Activated T-cell treated with anti-CD3 and anti-CD28 coated beads, Interleukin-2, amount 50 U/mL, for 4 hours (primary cell): ENCODE measurements around the gene BRD7. TPM values are rescaled to one million over a fixed set of nuclear protein-coding genes. Genes with fewer than 3 reads are reported as not detected.

Experiments used
- ATAC-seq, 2 donors: fragments of 200-7000 bp; cut with Tn5 transposase; one replicate each; pipeline ENCODE4 v1.10.0; 2021
- DNase-seq: peaks from one replicate; pipeline ENCODE4 v3.0.0-alpha.2; 2020
- H3K27me3 Mint-ChIP-seq: one replicate; pipeline ENCODE4 v1.8.0; 2021; ENCODE audit warnings: low read depth, mixed read lengths
- H3K36me3 Mint-ChIP-seq: one replicate; pipeline ENCODE4 v1.8.0; 2022; ENCODE audit warnings: mixed read lengths; ENCODE audit not compliant: insufficient read depth
- H3K4me1 Mint-ChIP-seq: one replicate; pipeline ENCODE4 v1.8.0; 2021; ENCODE audit warnings: low read depth, mixed read lengths
- H3K4me3 Mint-ChIP-seq: one replicate; pipeline ENCODE4 v1.8.0; 2021; ENCODE audit warnings: mild to moderate bottlenecking, moderate library complexity, mixed read lengths
- H3K9me3 Mint-ChIP-seq: one replicate; pipeline ENCODE4 v1.8.0; 2021; ENCODE audit warnings: mixed read lengths
- total RNA-seq, 3 donors: library from RNA; stranded (reverse); gene quantifications; one replicate each; pipeline ENCODE4 v1.2.1, GENCODE V29; 2021

The BRD7 gene
- total RNA-seq, 3 donors from 2014 or later, result 87.1 to 91.1 (median 91.0) TPM

DNA sequence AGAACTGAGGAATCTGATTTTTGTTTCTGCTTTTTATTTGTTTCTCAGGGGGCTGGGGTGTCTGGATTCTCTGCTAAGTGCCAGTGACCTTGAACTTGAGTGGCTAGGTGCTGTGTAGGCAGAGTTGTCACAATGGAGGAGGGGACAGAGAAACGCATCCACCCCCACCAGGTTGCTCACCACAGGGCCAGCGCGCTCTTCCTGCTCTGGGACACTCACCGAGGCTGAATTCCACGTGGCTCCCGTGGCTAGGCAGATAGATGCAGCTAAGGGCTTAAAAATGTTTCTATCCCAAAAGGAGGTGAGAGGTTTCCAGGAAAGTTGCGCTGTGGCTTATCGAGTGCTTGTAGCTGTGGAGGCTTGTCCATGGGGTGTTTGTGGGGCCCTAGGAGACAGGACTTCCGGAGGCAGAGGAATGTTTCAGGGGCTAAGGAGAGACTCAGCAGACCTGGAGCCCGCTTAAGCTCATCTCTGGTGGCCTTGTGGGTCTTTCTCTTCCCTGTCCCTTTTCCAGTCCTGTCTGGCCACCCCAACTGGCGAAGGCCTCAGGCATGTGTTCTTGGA, 65.7 kb downstream of the BRD7 start:
- DNase-seq (peak; percentile 2), ATAC-seq (no peak)
- no peaks in the 10 kb centered on the region for H3K4me1 Mint-ChIP-seq
- H3K27me3 Mint-ChIP-seq, result no peaks in the 10 kb centered on the region
- H3K36me3 Mint-ChIP-seq, result peaks cover 15% of the 10 kb centered on the region
- H3K4me3 Mint-ChIP-seq, result no peak overlapping the region
- no peaks in the 10 kb centered on the region for H3K9me3 Mint-ChIP-seq

DNA sequence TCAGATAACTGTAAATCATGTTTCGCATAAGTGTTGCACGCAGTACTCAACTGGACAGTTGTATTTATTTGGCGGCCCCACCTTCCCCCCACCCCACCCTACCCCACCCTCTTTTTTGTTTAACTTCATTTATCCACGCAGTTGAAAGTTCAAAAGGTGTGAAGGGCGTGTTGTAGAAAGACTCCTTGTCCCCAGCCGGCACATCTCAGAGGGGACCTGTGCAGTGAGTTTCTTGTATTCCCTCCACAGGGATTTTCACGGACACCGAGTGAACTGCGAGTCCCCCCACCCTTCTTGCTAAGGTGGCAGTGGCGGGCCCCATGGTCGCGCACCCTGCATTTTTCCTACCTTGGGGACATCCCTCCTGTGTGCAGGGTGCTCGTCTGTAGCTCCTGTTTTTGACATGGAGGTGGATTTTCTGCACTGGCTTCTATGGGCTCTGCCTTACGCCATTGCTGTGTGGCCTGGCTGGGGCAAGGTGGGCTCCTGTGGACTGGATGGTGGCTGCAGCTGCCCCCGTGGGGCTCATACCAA, 66.2 kb downstream of the BRD7 start:
- no peak for DNase-seq
- Mint-ChIP-seq H3K36me3 (peaks cover 15% of the 10 kb centered on the region), H3K27me3 (no peaks in the 10 kb centered on the region), H3K9me3 (no peaks in the 10 kb centered on the region), H3K4me3 (no peak overlapping the region), H3K4me1 (no peaks in the 10 kb centered on the region)
- ATAC-seq, result no peak

DNA sequence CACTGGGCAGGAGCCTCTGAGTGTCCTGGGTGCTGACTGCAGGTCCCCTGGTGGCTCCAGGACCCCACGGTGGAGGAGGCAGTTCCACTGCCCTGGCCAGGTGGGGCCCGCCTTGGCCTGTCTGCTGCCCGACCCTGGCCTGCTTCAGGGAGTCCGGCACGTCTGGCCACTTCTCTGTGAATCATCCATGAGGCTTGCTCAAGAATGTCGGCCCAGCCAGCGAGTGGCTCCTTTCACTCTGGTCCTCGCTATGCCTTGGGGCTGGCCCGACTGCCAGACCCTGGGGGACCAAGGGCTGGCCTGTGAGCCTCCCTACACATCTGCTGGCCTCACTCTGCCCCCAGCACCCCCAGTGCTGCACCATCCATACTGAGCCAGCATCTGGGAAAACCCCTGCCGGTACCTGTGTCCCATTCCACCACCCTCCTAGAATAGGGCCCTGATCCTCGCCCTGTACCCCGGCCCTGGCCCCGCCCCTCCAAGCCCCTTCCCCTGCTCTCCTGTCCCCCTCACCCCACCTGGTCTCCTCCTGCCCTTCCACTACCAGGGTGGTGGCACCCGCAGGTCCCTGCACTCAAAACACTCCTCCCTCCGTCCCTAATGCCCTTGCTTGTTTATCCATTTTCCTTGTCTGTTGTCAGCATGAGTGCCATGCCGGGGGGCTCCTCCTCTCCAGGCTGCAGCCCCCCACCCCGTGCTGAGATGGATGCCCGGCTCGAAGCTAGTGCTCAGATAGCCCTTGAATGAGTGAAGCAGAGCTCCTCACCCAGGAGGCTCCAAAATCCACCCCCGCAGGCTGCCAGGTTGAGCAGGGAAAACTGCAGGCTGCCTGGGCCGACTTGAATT, 66.9 kb downstream of the BRD7 start:
- no peak for ATAC-seq
- peaks cover 13% of the 10 kb centered on the region for H3K36me3 Mint-ChIP-seq

DNA sequence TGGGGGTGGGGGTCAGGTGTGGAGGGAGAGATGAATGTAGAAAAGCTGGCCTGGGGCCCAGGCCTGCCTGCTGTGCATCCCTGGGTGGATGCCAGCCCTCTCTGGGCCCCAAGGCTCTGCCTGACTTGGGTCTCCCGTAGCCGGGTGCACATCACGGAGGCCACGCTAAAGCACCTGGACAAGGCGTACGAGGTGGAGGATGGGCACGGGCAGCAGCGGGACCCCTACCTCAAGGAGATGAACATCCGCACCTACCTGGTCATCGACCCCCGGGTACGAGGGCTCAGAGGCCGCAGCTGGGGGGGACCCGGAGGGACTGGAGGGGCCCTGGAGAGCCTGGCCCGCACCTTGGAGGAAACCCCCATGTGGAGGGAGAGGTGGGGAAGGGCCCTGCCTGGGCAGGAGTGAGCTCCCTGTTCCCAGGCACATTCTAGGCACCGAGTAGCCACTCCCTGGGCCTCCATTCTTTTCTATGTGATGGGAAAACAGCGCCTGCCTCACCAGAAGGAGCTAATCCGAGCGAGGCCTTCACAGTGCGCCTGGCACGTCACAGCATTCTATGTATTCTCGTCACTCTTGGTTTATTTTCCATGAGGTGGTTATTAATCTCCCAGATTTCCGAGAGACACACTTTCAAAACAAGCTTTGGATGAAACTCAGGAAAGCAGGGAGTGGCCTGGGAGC, 67.7 kb downstream of the BRD7 start:
- H3K4me1 Mint-ChIP-seq, result no peaks in the 10 kb centered on the region
- DNase-seq, result no peak
- H3K27me3 Mint-ChIP-seq, result no peaks in the 10 kb centered on the region
- peaks cover 13% of the 10 kb centered on the region for H3K36me3 Mint-ChIP-seq
- H3K9me3 Mint-ChIP-seq, result no peaks in the 10 kb centered on the region
- H3K4me3 Mint-ChIP-seq, result no peak overlapping the region
- no peak for ATAC-seq

More for the DNA sequence above, 66.9 kb downstream of the BRD7 start:
- H3K4me3 Mint-ChIP-seq, result no peak overlapping the region
- no peaks in the 10 kb centered on the region for H3K9me3 Mint-ChIP-seq
- H3K27me3 Mint-ChIP-seq, result no peaks in the 10 kb centered on the region
- no peak for DNase-seq
- no peaks in the 10 kb centered on the region for H3K4me1 Mint-ChIP-seq

DNA sequence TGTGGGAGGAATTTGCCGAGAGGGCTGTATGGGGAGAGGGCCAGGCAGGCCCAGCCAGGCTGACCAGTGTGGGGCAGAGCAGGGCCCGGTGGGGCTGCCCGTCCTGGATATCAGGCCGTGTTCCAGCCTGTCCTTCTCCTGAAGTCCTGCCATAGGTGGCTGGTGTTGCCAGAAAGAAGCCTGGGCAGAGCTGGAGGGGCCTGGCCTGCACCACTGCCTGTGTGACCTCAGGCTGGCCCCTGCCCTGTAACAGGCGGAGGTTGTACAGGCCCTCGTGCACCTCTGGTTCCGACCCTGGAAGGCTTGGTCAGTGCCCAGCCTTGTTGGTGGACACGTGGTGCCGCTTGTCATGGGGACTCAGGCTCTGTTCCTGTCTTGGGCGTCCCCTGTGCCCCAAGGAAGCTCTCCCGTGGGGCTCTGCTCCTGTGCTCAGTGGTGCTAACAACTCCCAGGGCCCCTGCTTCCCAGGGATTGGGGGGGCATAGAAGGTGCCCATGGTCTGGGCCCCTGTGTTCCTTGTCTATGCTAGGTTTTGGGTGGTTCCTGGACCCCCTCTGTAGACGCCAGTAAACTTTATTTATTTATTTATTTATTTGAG, 69.2 kb downstream of the BRD7 start:
- no peaks in the 10 kb centered on the region for H3K4me1 Mint-ChIP-seq

DNA sequence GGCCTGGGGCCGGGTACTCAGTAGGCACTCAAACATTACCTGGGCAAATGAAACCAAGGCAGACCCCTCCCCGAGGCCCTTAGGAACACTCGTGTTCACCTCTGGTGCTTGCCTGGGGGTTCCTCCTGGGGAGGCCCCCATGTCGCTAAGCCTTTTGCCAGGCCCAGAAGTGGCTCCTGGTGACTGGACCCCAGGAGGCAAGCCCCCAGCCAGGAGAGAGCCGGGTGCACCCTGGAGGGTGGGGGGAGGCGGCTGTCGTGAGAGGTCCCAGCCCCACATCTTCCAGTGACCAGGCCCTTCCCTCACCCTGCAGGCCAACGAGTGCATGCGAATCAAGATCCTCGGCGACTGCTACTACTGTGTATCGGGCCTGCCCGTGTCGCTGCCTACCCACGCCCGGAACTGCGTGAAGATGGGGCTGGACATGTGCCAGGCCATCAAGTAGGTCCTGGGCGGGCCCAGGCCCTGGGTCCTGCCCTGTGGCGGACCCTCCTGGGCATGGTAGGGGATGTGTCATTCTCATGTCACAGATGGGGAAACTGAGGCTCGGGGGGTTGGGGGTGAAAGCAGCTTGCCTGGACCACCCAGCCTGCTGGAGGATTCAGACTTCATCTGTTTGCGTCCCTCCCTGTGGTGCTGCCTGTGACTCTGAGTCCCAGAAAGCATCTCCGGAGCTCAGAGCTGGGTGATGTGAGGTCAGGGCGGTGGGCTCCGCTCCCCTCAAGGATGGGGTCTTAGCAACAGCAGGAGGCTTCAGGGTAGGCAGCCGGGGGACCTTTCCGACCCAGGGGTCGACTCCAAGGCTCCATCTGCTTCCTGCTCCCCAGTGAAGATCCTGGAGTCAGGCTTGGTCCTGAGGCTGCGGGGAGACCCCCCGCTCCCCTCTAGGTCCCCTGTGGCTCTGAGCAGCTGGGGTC, 69.9 kb downstream of the BRD7 start:
- Mint-ChIP-seq H3K9me3 (no peaks in the 10 kb centered on the region), H3K4me3 (no peak overlapping the region), H3K36me3 (peaks cover 20% of the 10 kb centered on the region), H3K27me3 (no peaks in the 10 kb centered on the region), H3K4me1 (no peaks in the 10 kb centered on the region)
- no peak for ATAC-seq
- no peak for DNase-seq

More for the DNA sequence above, 69.2 kb downstream of the BRD7 start:
- DNase-seq, result no peak
- H3K4me3 Mint-ChIP-seq, result no peak overlapping the region
- no peak for ATAC-seq
- no peaks in the 10 kb centered on the region for H3K9me3 Mint-ChIP-seq
- H3K36me3 Mint-ChIP-seq, result peaks cover 17% of the 10 kb centered on the region
- H3K27me3 Mint-ChIP-seq, result no peaks in the 10 kb centered on the region

DNA sequence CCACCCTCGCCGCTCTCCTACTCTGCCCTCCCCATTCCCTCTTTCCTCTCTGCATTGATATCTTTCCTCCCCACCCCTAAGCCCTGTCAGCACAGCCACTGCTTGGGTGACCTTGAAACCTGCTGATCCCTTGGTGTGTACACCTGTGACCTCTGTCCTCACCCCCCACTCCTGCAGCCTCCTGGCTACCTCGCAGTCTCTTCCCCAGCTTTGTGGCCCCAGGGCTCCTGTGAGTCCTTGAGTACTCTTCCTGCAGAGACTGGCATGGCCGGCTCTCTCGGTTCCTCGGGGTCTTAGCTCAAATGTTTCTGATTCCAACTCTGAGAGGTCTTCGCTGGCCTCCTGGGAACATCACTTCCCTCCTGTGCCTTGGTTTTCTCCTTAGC, 70.7 kb downstream of the BRD7 start:
- no peaks in the 10 kb centered on the region for H3K4me1 Mint-ChIP-seq
- no peak overlapping the region for H3K4me3 Mint-ChIP-seq
- DNase-seq, result no peak
- peaks cover 20% of the 10 kb centered on the region for H3K36me3 Mint-ChIP-seq
- ATAC-seq, result no peak
- H3K27me3 Mint-ChIP-seq, result no peaks in the 10 kb centered on the region
- H3K9me3 Mint-ChIP-seq, result no peaks in the 10 kb centered on the region

DNA sequence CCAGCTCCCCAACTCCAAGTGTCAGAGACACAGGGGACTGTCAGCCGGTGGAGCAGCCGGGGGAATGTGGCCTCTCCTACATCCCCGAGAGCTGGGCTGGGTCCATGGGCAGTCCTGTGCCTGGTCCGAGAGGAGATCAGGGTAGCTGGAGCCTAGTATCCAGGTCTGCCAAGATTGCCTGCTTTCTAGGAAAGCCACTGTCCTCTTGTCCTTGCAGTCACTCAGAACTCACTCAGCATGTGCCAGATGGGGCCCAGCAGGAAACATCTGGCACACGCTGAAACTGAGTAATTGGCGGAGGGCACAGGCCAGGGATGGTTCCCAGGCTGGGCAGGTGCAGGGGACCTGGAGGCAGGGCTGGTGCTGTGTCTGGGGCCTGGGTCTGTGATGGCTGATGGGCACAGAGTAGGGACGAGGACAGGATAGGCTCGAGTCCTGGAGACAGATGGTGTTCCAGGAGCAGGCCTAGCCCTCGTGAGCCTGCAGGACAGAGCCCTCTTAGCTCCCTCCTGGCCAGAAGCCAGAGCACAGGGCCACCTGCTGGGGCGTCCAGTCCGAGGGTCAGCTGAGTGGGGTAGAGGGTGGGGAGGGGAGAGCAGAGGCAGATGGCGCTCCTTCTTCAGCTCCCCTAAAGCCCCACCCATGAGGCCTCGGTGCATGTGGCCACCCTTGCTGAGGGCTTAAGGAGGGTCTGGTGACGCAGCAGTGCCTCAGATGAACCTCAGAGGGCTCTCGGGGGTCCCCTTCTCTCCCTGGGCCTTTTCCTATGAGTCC, 71.3 kb downstream of the BRD7 start:
- H3K36me3 Mint-ChIP-seq, result peaks cover 15% of the 10 kb centered on the region
- H3K27me3 Mint-ChIP-seq, result no peaks in the 10 kb centered on the region
- no peaks in the 10 kb centered on the region for H3K9me3 Mint-ChIP-seq
- no peak for ATAC-seq
- no peak for DNase-seq
- no peaks in the 10 kb centered on the region for H3K4me1 Mint-ChIP-seq
- H3K4me3 Mint-ChIP-seq, result no peak overlapping the region

DNA sequence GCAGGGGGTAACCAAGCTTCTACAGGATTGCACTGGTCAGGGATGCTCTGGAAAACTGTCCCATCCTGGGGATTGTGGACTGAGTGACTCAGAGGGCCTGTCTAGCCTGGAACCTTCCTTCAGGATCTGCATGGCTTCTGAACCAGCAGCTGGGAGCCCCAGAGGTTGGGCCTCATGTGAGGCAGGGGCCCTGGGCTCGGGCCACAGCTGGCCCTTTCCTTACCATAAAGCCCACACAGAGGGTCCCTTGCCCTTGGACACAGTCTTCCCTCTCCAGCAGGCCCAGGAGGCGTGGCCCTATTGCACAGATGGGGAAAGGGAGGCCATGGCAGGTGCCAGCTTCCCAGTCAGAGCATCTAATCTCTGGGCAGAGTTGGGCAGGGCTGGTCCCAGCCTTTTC, 72.0 kb downstream of the BRD7 start:
- Mint-ChIP-seq H3K27me3 (no peaks in the 10 kb centered on the region), H3K4me1 (no peaks in the 10 kb centered on the region), H3K9me3 (no peaks in the 10 kb centered on the region), H3K4me3 (no peak overlapping the region), H3K36me3 (peaks cover 14% of the 10 kb centered on the region)
- DNase-seq (no peak), ATAC-seq (no peak)

DNA sequence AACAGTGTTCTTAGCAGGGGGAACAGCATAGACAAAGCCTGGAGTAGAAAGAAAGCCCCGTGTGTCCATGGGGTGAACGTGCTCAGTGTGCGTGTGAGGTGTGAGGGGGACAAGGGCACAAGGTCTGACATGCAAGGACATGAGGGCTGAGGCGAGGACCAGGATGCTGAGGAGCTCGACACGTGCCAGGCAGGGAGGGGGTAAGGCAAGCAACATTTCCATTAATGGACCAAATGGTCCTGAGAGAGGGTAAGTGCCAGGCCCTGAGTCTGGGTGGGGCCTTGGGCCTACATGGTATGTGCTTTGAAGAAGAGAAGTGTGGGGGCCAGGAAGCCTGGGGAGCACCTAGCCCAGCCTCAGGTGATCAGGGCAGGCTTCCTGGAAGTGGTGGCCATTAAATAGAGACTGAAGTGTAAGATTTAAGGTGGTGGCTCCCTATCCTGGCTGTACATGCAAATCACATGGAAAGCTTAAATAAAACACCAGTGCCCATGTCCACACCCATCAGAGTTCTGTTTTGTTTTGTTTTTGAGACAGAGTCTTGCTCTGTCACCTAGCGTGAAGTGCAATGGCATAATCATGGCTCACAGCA, 73.2 kb downstream of the BRD7 start:
- Mint-ChIP-seq H3K27me3 (no peaks in the 10 kb centered on the region), H3K9me3 (no peaks in the 10 kb centered on the region), H3K4me1 (no peaks in the 10 kb centered on the region), H3K4me3 (no peak overlapping the region), H3K36me3 (peaks cover 14% of the 10 kb centered on the region)
- no peak for DNase-seq
- no peak for ATAC-seq

DNA sequence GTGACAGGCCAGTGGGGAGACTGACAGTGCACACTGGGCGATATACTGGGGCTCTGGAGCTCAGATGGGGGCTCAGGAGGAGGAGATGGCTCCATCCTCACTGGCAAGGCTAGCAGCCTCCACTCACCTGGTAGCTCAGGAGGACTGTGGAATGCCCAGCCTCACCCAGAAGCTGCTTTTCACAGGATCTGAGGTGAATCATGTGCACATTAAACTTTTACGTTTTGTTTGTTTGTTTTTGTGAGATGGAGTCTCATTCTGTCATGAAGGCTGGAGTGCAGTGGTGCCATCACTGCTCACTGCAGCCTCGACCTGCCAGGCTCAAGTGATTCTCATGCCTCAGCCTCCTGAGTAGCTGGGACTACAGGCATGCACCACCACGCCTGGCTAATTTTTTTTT, 73.8 kb downstream of the BRD7 start:
- H3K9me3 Mint-ChIP-seq, result no peaks in the 10 kb centered on the region
- H3K4me1 Mint-ChIP-seq, result no peaks in the 10 kb centered on the region
- ATAC-seq (no peak), DNase-seq (no peak)
- no peaks in the 10 kb centered on the region for H3K27me3 Mint-ChIP-seq
- no peak overlapping the region for H3K4me3 Mint-ChIP-seq
- H3K36me3 Mint-ChIP-seq, result peaks cover 14% of the 10 kb centered on the region

DNA sequence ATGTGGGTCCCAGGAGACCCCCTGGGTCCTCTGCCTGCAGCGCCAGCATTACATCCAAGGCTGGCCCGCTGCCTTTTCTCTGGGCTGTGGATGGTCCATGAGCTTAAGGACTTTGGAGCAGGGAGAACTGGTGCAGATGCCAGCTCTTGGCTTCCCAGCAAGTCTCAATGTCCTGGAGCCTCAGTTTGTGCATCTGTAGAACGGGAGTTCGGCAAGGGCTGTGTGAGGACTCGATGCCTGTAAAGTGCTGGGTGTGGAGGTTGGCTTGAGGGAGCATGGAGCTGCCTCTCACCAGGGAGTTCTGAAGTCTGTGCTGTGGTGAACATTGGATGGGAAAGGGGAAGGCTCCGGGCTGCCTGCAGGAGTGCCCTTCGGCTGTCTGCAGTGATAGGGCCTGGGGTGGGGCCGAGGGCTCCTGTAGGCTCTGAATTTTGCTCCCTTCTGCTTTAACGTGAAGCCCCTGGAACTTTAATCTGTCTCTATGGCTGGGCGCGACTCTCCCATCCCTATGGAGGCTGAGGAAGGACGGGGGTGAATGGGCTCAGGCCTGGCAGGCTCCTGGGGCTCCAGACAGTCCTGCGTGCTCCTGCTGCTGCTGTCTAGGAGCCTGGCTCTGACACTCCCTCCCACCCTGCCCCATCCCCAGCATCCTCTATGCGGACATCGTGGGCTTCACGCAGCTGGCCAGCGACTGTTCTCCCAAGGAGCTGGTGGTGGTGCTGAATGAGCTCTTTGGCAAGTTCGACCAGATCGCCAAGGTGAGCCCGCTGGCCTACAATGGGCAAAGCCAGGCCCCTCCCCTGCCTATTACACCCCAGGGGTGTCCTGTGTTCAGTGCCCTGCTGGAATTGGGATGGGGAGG, 74.6 kb downstream of the BRD7 start:
- no peaks in the 10 kb centered on the region for H3K9me3 Mint-ChIP-seq
- H3K4me1 Mint-ChIP-seq, result no peaks in the 10 kb centered on the region
- ATAC-seq (no peak), DNase-seq (no peak)
- H3K27me3 Mint-ChIP-seq, result no peaks in the 10 kb centered on the region
- peaks cover 14% of the 10 kb centered on the region for H3K36me3 Mint-ChIP-seq
- H3K4me3 Mint-ChIP-seq, result no peak overlapping the region
